Lower leg skin (tissue), 4 donors: ENCODE results near the gene SARNP. TPM values are rescaled to one million over a fixed set of nuclear protein-coding genes. Genes with fewer than 3 reads are reported as not detected.

ENCODE experiments used
- DNase-seq, 2 donors: peaks; one replicate each; pipeline ENCODE4 v3.0.0-alpha.2; 2019; ENCODE audit warnings: low spot score in 2 of 2
- H3K4me3 ChIP-seq: fragments of 200-600 bp; sonication (generic); 2 replicates; pipeline ENCODE4 v1.5.1; 2017; ENCODE audit warnings: mild to moderate bottlenecking, low read depth; ENCODE audit not compliant: poor library complexity, severe bottlenecking
- POLR2A ChIP-seq, 2 donors: fragments of 450-650 bp; IDR thresholded peaks; one replicate each; pipeline ENCODE4 v1.6.1; 2016 to 2017; ENCODE audit warnings: antibody characterized with exemption in 2 of 2, mild to moderate bottlenecking in 1 of 2, moderate library complexity in 1 of 2
- WGBS, 2 donors: methylation state at CpG; one replicate each; pipeline ENCODE4 v1.1.5; 2018; 5-methylcytosine and 5-hydroxymethylcytosine counted together
- intact Hi-C: fragments of 100-400 bp; cut with DNase I; formaldehyde crosslinking; loops from one replicate; pipeline ENCODE4 v1.15.0; 2023; ENCODE audit warnings: low total_unique reads
- total RNA-seq, 4 donors: library from RNA; depleted of rRNA; stranded (reverse); fragments of >200 nt; gene quantifications; one replicate each; pipeline ENCODE4 v1.1.0, GENCODE V29; 2016
- TF ChIP-seq, protein P1 (sequence below), 3 donors: fragments of 450-650 bp; IDR thresholded peaks; one replicate each; pipeline ENCODE4 v1.5.1; 2016; ENCODE audit warnings: antibody characterized with exemption in 3 of 3, mild to moderate bottlenecking in 3 of 3, moderate library complexity in 2 of 3

The SARNP gene
- total RNA-seq, 4 donors from 2014 or later = 36.8 to 62.1 (median 59.6) TPM

DNA sequence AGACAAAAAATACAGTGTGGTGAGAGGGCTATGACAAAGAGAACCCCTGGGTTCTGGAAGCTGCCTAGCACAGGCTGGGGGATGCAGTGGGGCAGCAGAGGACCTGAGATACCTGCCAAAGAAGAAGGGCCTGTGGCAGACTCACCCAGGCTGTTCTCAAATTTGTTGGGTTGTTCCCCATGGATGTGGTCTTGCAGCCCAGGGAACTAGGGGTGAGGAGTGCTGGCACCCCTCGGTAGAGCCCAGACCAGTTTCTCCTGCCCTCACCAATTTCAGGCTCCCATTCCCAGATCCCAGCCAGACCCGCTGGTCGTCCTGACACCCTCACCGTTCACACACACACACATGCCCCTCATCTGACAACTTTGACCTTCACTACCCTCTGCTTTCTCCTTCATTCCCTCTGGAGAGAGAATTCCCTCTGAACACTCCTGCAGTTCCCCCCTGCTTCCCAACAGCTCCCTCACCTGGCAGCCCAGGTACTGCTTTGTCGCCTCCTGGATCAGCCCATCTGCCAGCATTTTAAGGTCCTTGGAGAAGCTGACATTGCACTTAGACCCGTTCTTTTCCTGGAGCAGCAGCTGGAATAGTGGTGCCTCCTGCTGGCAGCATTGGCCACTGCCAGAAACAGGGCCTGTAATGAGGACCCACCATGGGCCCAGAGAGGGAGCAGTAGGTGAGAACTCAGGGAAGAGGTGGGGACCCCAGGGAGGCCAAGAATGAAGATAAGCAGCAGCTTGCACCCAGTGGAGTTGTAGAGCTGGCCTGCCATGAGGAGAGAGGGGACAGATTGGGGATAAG, 80.5 kb downstream of the SARNP start:
- peak in 1 of 2 donors; percentile 93 for DNase-seq
- no peak overlapping the region for H3K4me3 ChIP-seq
- TF ChIP-seq POLR2A (IDR thresholded peaks at IDR 0.05) = no peak
- TF ChIP-seq, protein P1, sequence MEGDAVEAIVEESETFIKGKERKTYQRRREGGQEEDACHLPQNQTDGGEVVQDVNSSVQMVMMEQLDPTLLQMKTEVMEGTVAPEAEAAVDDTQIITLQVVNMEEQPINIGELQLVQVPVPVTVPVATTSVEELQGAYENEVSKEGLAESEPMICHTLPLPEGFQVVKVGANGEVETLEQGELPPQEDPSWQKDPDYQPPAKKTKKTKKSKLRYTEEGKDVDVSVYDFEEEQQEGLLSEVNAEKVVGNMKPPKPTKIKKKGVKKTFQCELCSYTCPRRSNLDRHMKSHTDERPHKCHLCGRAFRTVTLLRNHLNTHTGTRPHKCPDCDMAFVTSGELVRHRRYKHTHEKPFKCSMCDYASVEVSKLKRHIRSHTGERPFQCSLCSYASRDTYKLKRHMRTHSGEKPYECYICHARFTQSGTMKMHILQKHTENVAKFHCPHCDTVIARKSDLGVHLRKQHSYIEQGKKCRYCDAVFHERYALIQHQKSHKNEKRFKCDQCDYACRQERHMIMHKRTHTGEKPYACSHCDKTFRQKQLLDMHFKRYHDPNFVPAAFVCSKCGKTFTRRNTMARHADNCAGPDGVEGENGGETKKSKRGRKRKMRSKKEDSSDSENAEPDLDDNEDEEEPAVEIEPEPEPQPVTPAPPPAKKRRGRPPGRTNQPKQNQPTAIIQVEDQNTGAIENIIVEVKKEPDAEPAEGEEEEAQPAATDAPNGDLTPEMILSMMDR (IDR thresholded peaks at IDR 0.05) = peak in 1 of 3 donors; percentile 31
- intact Hi-C loops = loop anchor here (5.0 kb wide), 1 partner anchor 205 kb away; no protein-coding TSS in a partner anchor
- 37 to 43% methylated on average over 6 of the region's 6 CpGs for WGBS, 2 donors

DNA sequence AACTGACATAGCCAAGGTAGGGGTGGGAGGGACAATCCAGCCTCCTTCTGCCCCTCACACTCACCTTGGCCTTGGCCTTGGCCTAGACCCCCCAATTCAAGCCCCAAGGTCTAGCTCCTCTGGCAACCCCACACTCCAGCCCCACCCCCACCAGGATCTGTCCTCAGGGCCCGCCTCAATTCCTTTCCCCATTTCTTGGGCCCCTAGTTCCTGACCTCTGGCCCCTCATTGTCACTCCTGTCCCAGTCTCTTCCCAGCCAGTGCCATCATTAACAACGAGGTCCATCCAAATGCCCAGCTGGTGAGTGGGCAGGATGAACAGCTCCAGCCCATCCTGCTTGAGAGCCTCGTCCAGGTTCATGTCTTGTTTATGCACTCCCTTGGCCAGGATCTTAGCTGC, 81.4 kb downstream of the SARNP start:
- no peak overlapping the region for H3K4me3 ChIP-seq
- WGBS, 2 donors = 55 to 64% methylated on average over 3 of the region's 3 CpGs
- TF ChIP-seq POLR2A (IDR thresholded peaks at IDR 0.05) = no peak
- TF ChIP-seq, protein P1 (IDR thresholded peaks at IDR 0.05) = no peak
- peak in 1 of 2 donors; percentile 76 for DNase-seq
- intact Hi-C loops = loop anchor here (5.0 kb wide), 1 partner anchor 206 kb away; no protein-coding TSS in a partner anchor

DNA sequence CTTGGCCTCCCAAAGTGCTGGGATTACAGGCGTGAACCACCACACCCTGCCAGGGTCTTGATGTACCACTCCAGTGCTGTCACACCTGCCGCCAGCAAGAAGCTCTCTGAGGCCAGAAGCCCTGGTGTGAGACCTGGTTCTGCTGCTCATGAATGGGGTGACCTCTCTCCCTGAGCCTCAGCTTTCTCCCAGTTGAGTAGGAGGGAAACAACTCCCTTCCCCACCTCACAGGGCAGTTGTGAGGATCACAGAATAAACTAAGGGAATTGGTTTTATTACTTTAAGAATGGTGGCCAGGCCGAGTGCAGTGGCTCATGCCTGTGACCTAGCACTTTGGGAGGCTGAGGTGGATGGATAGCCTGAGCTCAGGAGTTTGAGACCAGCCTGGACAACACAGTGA, 82.9 kb downstream of the SARNP start:
- intact Hi-C loops = no loop called here
- 80 to 100% methylated on average over 3 of the region's 3 CpGs for WGBS, 2 donors
- DNase-seq = no peak
- TF ChIP-seq, protein P1 (IDR thresholded peaks at IDR 0.05) = no peak
- TF ChIP-seq POLR2A (IDR thresholded peaks at IDR 0.05) = no peak
- H3K4me3 ChIP-seq = no peak overlapping the region

DNA sequence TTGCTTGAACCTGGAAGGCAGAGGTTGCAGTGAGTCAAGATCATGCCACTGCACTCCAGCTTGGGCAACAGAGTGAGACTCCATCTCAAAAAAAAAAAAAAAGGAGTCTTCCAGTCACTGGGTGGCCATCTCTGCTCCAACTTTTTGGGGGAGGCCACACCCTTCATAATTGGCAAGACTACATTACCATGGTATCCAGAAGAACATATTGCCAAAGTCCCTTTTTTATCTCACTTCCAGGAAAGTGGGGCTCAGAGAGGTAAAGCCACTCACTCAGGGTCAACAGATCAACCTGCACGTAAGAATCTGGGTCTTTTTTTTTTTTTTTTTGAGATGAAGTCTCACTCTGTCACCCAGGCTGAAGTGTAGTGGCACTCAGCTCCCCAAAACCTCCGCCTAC, 83.7 kb downstream of the SARNP start:
- WGBS, 2 donors = 87 to 92% methylated on average over 2 of the region's 2 CpGs

DNA sequence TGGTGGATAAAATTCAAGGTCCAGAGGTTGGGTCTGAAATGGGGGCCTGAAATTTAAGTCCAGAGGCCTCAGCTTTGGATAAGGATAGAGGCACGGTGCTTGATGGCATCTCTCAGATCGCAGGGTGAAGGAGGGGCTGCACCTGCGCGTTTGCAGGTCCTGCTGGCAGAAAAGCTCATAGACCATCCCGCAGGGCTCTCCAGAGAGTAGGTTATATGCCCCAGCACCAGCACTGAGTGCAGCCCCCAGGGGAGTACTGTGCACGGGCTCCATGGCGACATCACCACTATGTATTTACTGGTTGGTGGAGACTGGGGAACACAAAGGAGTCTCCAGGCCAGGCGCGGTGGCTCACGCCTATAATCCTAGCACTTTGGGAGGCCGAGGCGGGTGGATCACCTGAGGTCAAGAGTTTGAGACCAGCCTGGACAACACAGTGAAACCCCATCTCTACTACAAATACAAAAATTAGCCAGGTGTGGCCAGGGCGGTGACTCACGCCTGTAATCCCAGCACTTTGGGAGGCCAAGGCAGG, 84.4 kb downstream of the SARNP start:
- DNase-seq = peak in 1 of 2 donors; percentile 76
- 91 to 94% methylated on average over 14 of the region's 14 CpGs for WGBS, 2 donors
- H3K4me3 ChIP-seq = no peak overlapping the region
- TF ChIP-seq, protein P1 (IDR thresholded peaks at IDR 0.05) = no peak
- intact Hi-C loops = no loop called here

More for the DNA sequence above, 83.7 kb downstream of the SARNP start:
- TF ChIP-seq POLR2A (IDR thresholded peaks at IDR 0.05) = no peak
- no peak for DNase-seq
- H3K4me3 ChIP-seq = no peak overlapping the region
- intact Hi-C loops = no loop called here

DNA sequence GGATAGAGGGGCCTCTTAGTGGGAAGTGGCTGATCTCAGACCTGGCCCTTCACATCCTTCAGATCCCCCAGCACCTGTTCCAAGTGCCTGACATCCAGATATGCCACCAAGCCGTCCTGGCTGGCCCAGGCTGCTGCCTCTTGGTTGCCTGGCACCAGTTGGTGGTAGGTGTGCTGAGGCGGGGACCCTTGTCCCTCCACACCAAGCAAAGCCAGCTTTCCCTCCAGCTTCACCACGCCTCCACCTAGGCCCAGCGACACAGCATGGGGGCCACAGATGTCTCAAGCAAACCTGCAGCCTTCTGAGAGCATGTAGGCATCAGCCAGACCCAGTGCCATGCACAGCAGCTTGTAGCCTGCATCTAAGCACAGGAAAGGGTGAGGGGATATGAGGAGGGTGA, 85.2 kb downstream of the SARNP start:
- intact Hi-C loops = no loop called here
- no peak overlapping the region for H3K4me3 ChIP-seq
- 84 to 92% methylated on average over 4 of the region's 4 CpGs for WGBS, 2 donors
- DNase-seq = peak in 1 of 2 donors; percentile 79
- TF ChIP-seq POLR2A (IDR thresholded peaks at IDR 0.05) = no peak
- TF ChIP-seq, protein P1 (IDR thresholded peaks at IDR 0.05) = no peak
